HCT116 (cell line): ENCODE results near the gene CCM2L. TPM values are rescaled to one million over a fixed set of nuclear protein-coding genes. Genes with fewer than 3 reads are reported as not detected.

Experiments used
- ATAC-seq: fragments of 200-7000 bp; cut with Tn5 transposase; 2 replicates; pipeline ENCODE4 v1.9.1; 2020; ENCODE audit warnings: mild to moderate bottlenecking, moderate library complexity
- BruUV-seq: library from RNA; stranded (reverse); fragments of 400-500 nt; replicated peaks from 2 replicates; lab custom pipeline; 2021; lab: Mats Ljungman, UMichigan
- CTCF ChIA-PET: fragments of 300-600 bp; sonication (Branson Sonifier 250); formaldehyde crosslinking; loops from one replicate; lab custom pipeline; 2021; ENCODE audit warnings: antibody characterized with exemption; lab: Charles Lee
- POLR2A ChIA-PET: fragments of 300-600, 350-600 bp; sonication (Branson Sonifier 250); formaldehyde crosslinking; loops from one replicate; lab custom pipeline; 2021; ENCODE audit warnings: antibody characterized with exemption; lab: Charles Lee
- RAD21 ChIA-PET, 2 experiments: fragments of 300-600 bp; sonication (Branson Sonifier 250); formaldehyde crosslinking; loops; one replicate each; lab custom pipeline; 2023; ENCODE audit warnings: low total read pairs in 2 of 2; ENCODE audit not compliant: uncharacterized antibody in 2 of 2, unreplicated experiment in 2 of 2, low non-redundant PET in 1 of 2; lab: Charles Lee
- DNase-seq: peaks from one replicate; pipeline ENCODE4 v3.0.0-alpha.2; 2010; ENCODE audit warnings: low read depth, low spot score
- H2AFZ ChIP-seq: fragments of 200-600 bp; shearing (Covaris generic), sonication (generic); 2 replicates; pipeline ENCODE4 v1.6.1; 2017; ENCODE audit warnings: low read depth, mixed run types, mixed read lengths, antibody characterized with exemption, low read length; ENCODE audit not compliant: poor library complexity, severe bottlenecking
- H3K27ac ChIP-seq: 2 replicates; pipeline ENCODE4 v1.5.1; 2012; ENCODE audit warnings: low read depth, low read length
- H3K27me3 ChIP-seq: fragments of 200-600 bp; sonication (generic); 2 replicates; pipeline ENCODE4 v1.6.1; 2016; ENCODE audit warnings: mixed run types, low read length, mixed read lengths; ENCODE audit not compliant: insufficient read depth
- H3K36me3 ChIP-seq, 2 experiments: fragments of 200-500 bp in 1 of 2; fragments of 200-600 bp in 1 of 2; sonication (Bioruptor generic) in 1 of 2; sonication (generic) in 1 of 2; 2 replicates each; pipeline versions ENCODE4 v1.5.1 to v1.6.1; 2014 to 2016; ENCODE audit warnings: low read length in 2 of 2, inconsistent platforms in 1 of 2, mixed read lengths in 1 of 2, mixed run types in 1 of 2; ENCODE audit not compliant: insufficient read depth in 2 of 2, control insufficient read depth in 1 of 2
- H3K4me1 ChIP-seq, 2 experiments: fragments of 200-600 bp in 1 of 2; sonication (generic) in 1 of 2; 2 replicates each; pipeline versions ENCODE4 v1.5.1 to v1.6.1; 2012 to 2017; ENCODE audit warnings: low read length in 2 of 2, inconsistent platforms in 1 of 2, mild to moderate bottlenecking in 1 of 2, mixed read lengths in 1 of 2, mixed run types in 1 of 2, moderate library complexity in 1 of 2; ENCODE audit not compliant: insufficient read depth in 2 of 2, control insufficient read depth in 1 of 2
- H3K4me2 ChIP-seq: fragments of 200-600 bp; sonication (generic); 2 replicates; pipeline ENCODE4 v1.6.1; 2017; ENCODE audit warnings: mixed run types, low read length, mixed read lengths
- H3K4me3 ChIP-seq, 2 experiments: fragments of 200-600 bp in 1 of 2; sonication (generic) in 1 of 2; replicated peaks in 1 of 2; 2 replicates each; pipeline ENCODE4 v1.5.1; 2011 to 2016; ENCODE audit warnings: low read length in 2 of 2, control low read depth in 1 of 2, low read depth in 1 of 2, mild to moderate bottlenecking in 1 of 2, mixed read lengths in 1 of 2, mixed run types in 1 of 2
- H3K79me2 ChIP-seq: fragments of 200-600 bp; sonication (generic); 2 replicates; pipeline ENCODE4 v1.6.1; 2017; ENCODE audit warnings: mild to moderate bottlenecking, mixed run types, low read length, moderate library complexity, mixed read lengths; ENCODE audit not compliant: insufficient read depth
- H3K9ac ChIP-seq: fragments of 200-600 bp; sonication (generic); 2 replicates; pipeline ENCODE4 v1.6.1; 2016; ENCODE audit warnings: low read length, mixed read lengths
- H3K9me2 ChIP-seq: fragments of 200-600 bp; sonication (generic), shearing (Covaris generic); 2 replicates; pipeline ENCODE4 v1.6.1; 2017; ENCODE audit warnings: mixed run types, mild to moderate bottlenecking, moderate library complexity; ENCODE audit not compliant: insufficient read depth
- H3K9me3 ChIP-seq, 2 experiments: fragments of 200-500 bp in 1 of 2; fragments of 200-600 bp in 1 of 2; sonication (Bioruptor generic) in 1 of 2; sonication (generic) in 1 of 2; 2 replicates each; pipeline ENCODE4 v1.6.1; 2014 to 2017; ENCODE audit warnings: low read length in 2 of 2, mixed read lengths in 2 of 2, inconsistent platforms in 1 of 2, low read depth in 1 of 2, mild to moderate bottlenecking in 1 of 2, mixed run types in 1 of 2, moderate library complexity in 1 of 2; ENCODE audit not compliant: control insufficient read depth in 1 of 2, insufficient read depth in 1 of 2
- H4K20me1 ChIP-seq: fragments of 200-600 bp; sonication (generic), shearing (Covaris generic); 2 replicates; pipeline ENCODE4 v1.6.1; 2017; ENCODE audit warnings: mixed run types, mild to moderate bottlenecking, moderate library complexity; ENCODE audit not compliant: insufficient read depth
- CEBPB ChIP-seq: IDR thresholded peaks from 2 replicates; pipeline ENCODE4 v1.6.1; 2012; ENCODE audit warnings: low read depth
- EGR1 ChIP-seq: IDR thresholded peaks from 2 replicates; pipeline ENCODE4 v1.6.1; 2012; ENCODE audit warnings: low read depth
- FOSL1 ChIP-seq: IDR thresholded peaks from 2 replicates; pipeline ENCODE4 v1.6.1; 2012; ENCODE audit warnings: low read depth
- JUND ChIP-seq: IDR thresholded peaks from 2 replicates; pipeline ENCODE4 v1.6.1; 2012
- MAX ChIP-seq: IDR thresholded peaks from 2 replicates; pipeline ENCODE4 v1.6.1; 2012
- ZBTB33 ChIP-seq: IDR thresholded peaks from 2 replicates; pipeline ENCODE4 v1.6.1; 2011; ENCODE audit warnings: mild to moderate bottlenecking, low read length, moderate library complexity; ENCODE audit not compliant: insufficient replicate concordance; ENCODE audit errors: extremely low read depth
- intact Hi-C: fragments of 100-400 bp; cut with micrococcal nuclease; formaldehyde crosslinking; loops from 2 replicates; pipeline ENCODE4 v1.10.0; 2022
- total RNA-seq: library from RNA; stranded (reverse); gene quantifications from one replicate; pipeline ENCODE4 v1.2.1, GENCODE V29; 2021; ENCODE audit not compliant: unreplicated experiment

Gene CCM2L
- total RNA-seq, 1 experiment from 2014 or later: 1.4 TPM

DNA sequence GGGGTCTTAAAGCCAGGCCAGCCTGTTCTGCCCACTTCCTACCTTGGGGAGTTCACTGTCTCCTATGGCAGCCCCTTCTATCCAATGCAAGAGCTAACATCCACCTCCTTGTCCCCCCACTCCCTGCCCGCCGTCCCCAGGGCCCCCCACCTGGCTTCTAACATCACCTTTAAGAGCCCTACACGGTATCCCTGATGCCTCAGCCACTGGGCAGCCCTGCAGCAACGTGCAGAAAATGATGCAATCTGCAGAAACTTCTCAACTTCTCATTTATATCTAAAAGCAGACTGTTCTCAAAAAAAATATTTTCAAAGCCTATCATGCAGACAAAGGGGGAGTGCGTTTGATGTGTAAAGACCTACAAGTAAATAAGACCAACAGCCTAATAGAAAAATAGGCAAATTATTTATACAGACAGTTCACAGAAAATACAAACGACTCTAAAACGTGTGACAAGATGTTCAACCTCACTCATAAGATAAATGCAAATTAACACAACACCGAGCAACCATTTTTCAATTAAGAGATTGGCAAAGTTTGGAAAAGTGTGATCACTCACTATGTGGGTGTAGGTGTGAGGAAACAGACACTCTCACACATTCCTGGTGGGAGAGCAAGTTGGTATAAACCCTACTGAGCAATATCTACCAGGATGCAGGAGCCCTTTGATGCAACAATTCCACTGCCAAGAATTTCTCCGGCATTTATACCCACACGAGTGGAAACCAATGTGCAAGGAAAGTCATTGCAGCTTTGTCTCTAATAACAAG is 26.7 kb downstream of the CCM2L start:
- Histone ChIP-seq H3K27ac (no peak overlapping the region), H4K20me1 (no peaks in the 10 kb centered on the region), H3K36me3 (no peaks in the 10 kb centered on the region), H3K4me3 (no peak overlapping the region), H3K27me3 (peaks cover 32% of the 10 kb centered on the region), H3K9ac (no peak overlapping the region), H2AFZ (no peak overlapping the region), H3K4me2 (no peak overlapping the region), H3K9me2 (no peaks in the 10 kb centered on the region), H3K79me2 (no peaks in the 10 kb centered on the region), H3K9me3 (no peaks in the 10 kb centered on the region), H3K4me1 (peaks cover 1 to 2% of the 10 kb centered on the region in 2 experiments; a peak in 2 of 4 replicates)
- no peak for DNase-seq
- POLR2A ChIA-PET: no interaction called here
- BruUV-seq: no TSS peak
- RAD21 ChIA-PET: no interaction called here
- intact Hi-C loops: no loop called here
- CTCF ChIA-PET: no interaction called here
- TF ChIP-seq MAX: 0 out of 2 replicates have a peak, but pooled peaks have one; percentile 29
- peak; percentile 83 for TF ChIP-seq CEBPB
- no peak for TF ChIP-seq FOSL1
- no peak for ATAC-seq

- H3K9me2 ChIP-seq: no peaks in the 10 kb centered on the region
- no peaks in the 10 kb centered on the region for H3K4me1 ChIP-seq
- H3K4me2 ChIP-seq: no peak overlapping the region
- H3K9me3 ChIP-seq: no peaks in the 10 kb centered on the region
- RAD21 ChIA-PET: interaction anchor here in 1 of 2 experiments (0.7 kb wide), 1 partner anchor 614 kb away, joined by 3 read pairs; no protein-coding TSS in a partner anchor
- no peak overlapping the region for H3K4me3 ChIP-seq
- TF ChIP-seq ZBTB33 (no peak), JUND (0 out of 2 replicates have a peak, but pooled peaks have one; percentile 20), EGR1 (no peak), FOSL1 (peak; percentile 16; the same call in 1 of the 2 replicates)
- no peak overlapping the region for H3K9ac ChIP-seq
- no peaks in the 10 kb centered on the region for H3K79me2 ChIP-seq
- no peak for DNase-seq
- intact Hi-C loops: no loop called here
- no peaks in the 10 kb centered on the region for H3K36me3 ChIP-seq
- no peak for ATAC-seq
- H3K27ac ChIP-seq: no peak overlapping the region
- POLR2A ChIA-PET: no interaction called here
- H2AFZ ChIP-seq: no peak overlapping the region
- H3K27me3 ChIP-seq: peaks cover 42% of the 10 kb centered on the region
- no TSS peak for BruUV-seq
- CTCF ChIA-PET: no interaction called here
- H4K20me1 ChIP-seq: no peaks in the 10 kb centered on the region
These were observed 27.7 kb downstream of the CCM2L start for GRCh38 chr20:32037929-32038328.
